K562 (cell line): ENCODE results near the gene CIAO2A. TPM values are rescaled to one million over a fixed set of nuclear protein-coding genes. Genes with fewer than 3 reads are reported as not detected.

Experiments used
- ATAC-seq: fragments of 200-7000 bp; cut with Tn5 transposase; 3 replicates; pipeline ENCODE4 v1.9.1; 2020; ENCODE audit warnings: moderate library complexity
- BruUV-seq: library from RNA; stranded (reverse); fragments of 400-500 nt; replicated peaks from 2 replicates; lab custom pipeline; 2021; lab: Mats Ljungman, UMichigan
- CTCF ChIA-PET: fragments of 300-600 bp; formaldehyde crosslinking; extraction: SDS; loops from one replicate; lab custom pipeline; 2021; ENCODE audit warnings: low intra/inter-chr PET ratio; lab: Yijun Ruan, JAX
- POLR2A ChIA-PET: fragments of 300-600, 350-650 bp; sonication (Branson Sonifier 250); formaldehyde crosslinking; extraction: SDS; loops from one replicate; lab custom pipeline; 2021; ENCODE audit warnings: antibody characterized with exemption, inconsistent platforms; lab: Yijun Ruan, JAX
- DNase-seq, 4 experiments: peaks; one replicate each; pipeline versions ENCODE4 v3.0.0 to v3.0.0-alpha.2; 2011 to 2018; ENCODE audit warnings: low spot score in 3 of 4, mixed read lengths in 3 of 4; ENCODE audit errors: extremely low read depth in 1 of 4
- FAIRE-seq: peaks from 2 replicates; lab custom pipeline; 2011; peaks lifted over from hg19 to GRCh38; lab: Jason Lieb, UNC
- H2AFZ ChIP-seq: 2 replicates; pipeline ENCODE4 v1.6.0; 2011; ENCODE audit warnings: low read depth, low read length, control low read depth, inconsistent platforms
- H3K27ac ChIP-seq: fragments of 200-600 bp; 3 replicates; pipeline ENCODE4 v1.8.0; 2011; ENCODE audit warnings: low read depth, mild to moderate bottlenecking, control low read depth, inconsistent platforms, low read length, moderate library complexity, mixed read lengths; ENCODE audit errors: extremely low read depth
- H3K27me3 ChIP-seq, 2 experiments: fragments of 300-600 bp in 1 of 2; 2 replicates in 1 of 2; 3 replicates in 1 of 2; pipeline versions ENCODE4 v1.6.0 to v1.8.0; 2011; ENCODE audit warnings: inconsistent platforms in 2 of 2, low read length in 2 of 2, mild to moderate bottlenecking in 1 of 2, mixed read lengths in 1 of 2, moderate library complexity in 1 of 2; ENCODE audit not compliant: control insufficient read depth in 2 of 2, insufficient read depth in 2 of 2
- H3K36me3 ChIP-seq: fragments of 300-600 bp; 3 replicates; pipeline ENCODE4 v1.8.0; 2011; ENCODE audit warnings: mild to moderate bottlenecking, low read length, inconsistent platforms; ENCODE audit not compliant: control insufficient read depth, insufficient read depth
- H3K4me1 ChIP-seq, 2 experiments: fragments of 200-600 bp in 1 of 2; replicated peaks in 1 of 2; 2 replicates in 1 of 2; 3 replicates in 1 of 2; pipeline versions ENCODE4 v1.5.1 to v1.8.0; 2011; ENCODE audit warnings: inconsistent platforms in 2 of 2, low read length in 2 of 2, mild to moderate bottlenecking in 1 of 2, mixed read lengths in 1 of 2, moderate library complexity in 1 of 2; ENCODE audit not compliant: control insufficient read depth in 2 of 2, insufficient read depth in 2 of 2
- H3K4me2 ChIP-seq: 2 replicates; pipeline ENCODE4 v1.6.1; 2011; ENCODE audit warnings: low read length, control low read depth, inconsistent platforms, mixed read lengths; ENCODE audit not compliant: insufficient read depth
- H3K4me3 ChIP-seq: fragments of 200-600 bp; sonication (generic), shearing (Covaris generic); 2 replicates; pipeline ENCODE4 v1.5.1; 2016; ENCODE audit warnings: control low read depth, inconsistent platforms
- H3K79me2 ChIP-seq: fragments of 200-600 bp; 3 replicates; pipeline ENCODE4 v1.8.0; 2011; ENCODE audit warnings: low read length, inconsistent platforms; ENCODE audit not compliant: control insufficient read depth, insufficient read depth
- H3K9ac ChIP-seq, 2 experiments: 2 replicates each; pipeline versions ENCODE4 v1.6.0 to v1.6.1; 2011; ENCODE audit warnings: low read depth in 2 of 2, low read length in 2 of 2, control low read depth in 1 of 2, inconsistent platforms in 1 of 2, mild to moderate bottlenecking in 1 of 2, mixed read lengths in 1 of 2; ENCODE audit not compliant: insufficient read depth in 1 of 2
- H3K9me1 ChIP-seq: one replicate; pipeline ENCODE4 v1.6.0; 2011; ENCODE audit warnings: inconsistent platforms, mild to moderate bottlenecking, low read length, moderate library complexity; ENCODE audit not compliant: control insufficient read depth, insufficient read depth
- H3K9me3 ChIP-seq: replicated peaks from 2 replicates; pipeline ENCODE4 v1.5.1; 2011; ENCODE audit warnings: low read depth, low read length, inconsistent platforms; ENCODE audit not compliant: control insufficient read depth, insufficient read depth
- H4K20me1 ChIP-seq: replicated peaks from 2 replicates; pipeline ENCODE4 v1.6.1; 2011; ENCODE audit warnings: low read length, inconsistent platforms, mixed read lengths; ENCODE audit not compliant: control insufficient read depth, insufficient read depth
- CBX1 ChIP-seq: sonication (generic); IDR thresholded peaks from 2 replicates; pipeline ENCODE4 v1.6.1; 2016; ENCODE audit warnings: antibody characterized with exemption, low read depth, mild to moderate bottlenecking
- CEBPG ChIP-seq, 3 experiments: fragments of 200-800 bp in 1 of 3; sonication (Bioruptor generic) in 1 of 3; sonication (generic) in 1 of 3; formaldehyde crosslinking in 1 of 3; IDR thresholded peaks in 2 of 3; conservative IDR thresholded peaks in 1 of 3; 2 replicates each; pipeline versions ENCODE4 v1.6.1 to v1.8.0; 2016 to 2022; ENCODE audit warnings: missing compliant biosample characterization in 2 of 3, missing genetic modification characterization in 2 of 3, mild to moderate bottlenecking in 1 of 3, missing genetic modification reagents in 1 of 3
- ELK3 ChIP-seq: fragments of 450-650 bp; formaldehyde crosslinking; IDR thresholded peaks from 2 replicates; pipeline ENCODE4 v1.4.0; 2020; ENCODE audit warnings: mild to moderate bottlenecking
- EP400 ChIP-seq: fragments of 450-650 bp; IDR thresholded peaks from 2 replicates; pipeline ENCODE4 v1.6.1; 2017; ENCODE audit warnings: antibody characterized with exemption, mild to moderate bottlenecking, moderate library complexity
- HSF4 ChIP-seq: fragments of 250-450 bp; sonication (Bioruptor Pico); IDR thresholded peaks from 2 replicates; pipeline ENCODE4 v2.1.2; 2022; ENCODE audit warnings: mild to moderate bottlenecking, moderate library complexity, borderline replicate concordance
- JUND ChIP-seq, 2 experiments: IDR thresholded peaks; 2 replicates in 1 of 2; 3 replicates in 1 of 2; pipeline ENCODE4 v1.6.1; 2011; ENCODE audit warnings: borderline replicate concordance in 2 of 2, low read depth in 2 of 2, low read length in 2 of 2, improper control_type of control experiment in 1 of 2, missing biosample characterization in 1 of 2, missing genetic modification characterization in 1 of 2, missing genetic modification reagents in 1 of 2
- MLX ChIP-seq, 2 experiments: fragments of 450-650 bp in 1 of 2; sonication (generic) in 1 of 2; formaldehyde crosslinking; conservative IDR thresholded peaks; 2 replicates each; pipeline versions ENCODE4 v1.4.0 to v1.8.1; 2020 to 2022; ENCODE audit warnings: mild to moderate bottlenecking in 1 of 2, missing genetic modification reagents in 1 of 2
- MTA3 ChIP-seq: fragments of 450-650 bp; formaldehyde crosslinking; IDR thresholded peaks from 2 replicates; pipeline ENCODE4 v1.6.1; 2017; ENCODE audit warnings: mild to moderate bottlenecking, borderline replicate concordance
- RBM15 ChIP-seq: fragments of 200-400 bp; formaldehyde crosslinking; IDR thresholded peaks from 2 replicates; pipeline ENCODE4 v1.6.1; 2018; ENCODE audit warnings: mild to moderate bottlenecking, low read length, moderate library complexity; ENCODE audit not compliant: insufficient read depth
- SRSF7 ChIP-seq: fragments of 200-400 bp; formaldehyde crosslinking; optimal IDR thresholded peaks from 2 replicates; pipeline ENCODE3; 2017; ENCODE audit warnings: mild to moderate bottlenecking, low read depth, low read length
- WHSC1 ChIP-seq: IDR thresholded peaks from one replicate; pipeline ENCODE4 v1.6.1; 2012; ENCODE audit warnings: low read length, control low read depth, inconsistent platforms
- ZNF668 ChIP-seq: fragments of 250-450 bp; sonication (Bioruptor Pico); IDR thresholded peaks from 2 replicates; pipeline ENCODE4 v1.8.0; 2022; ENCODE audit warnings: mild to moderate bottlenecking, inconsistent platforms
- ZNF766 ChIP-seq: fragments of 200-800 bp; sonication (Bioruptor generic); conservative IDR thresholded peaks from 2 replicates; pipeline ENCODE4 v1.6.1; 2016; ENCODE audit warnings: missing genetic modification characterization, missing compliant biosample characterization
- WGBS: fragments of 100-300 bp; shearing (Covaris generic); methylation state at CpG from one replicate; pipeline ENCODE4 v1.1.6; 2016; ENCODE audit warnings: low coverage, mixed read lengths; ENCODE audit not compliant: insufficient coverage; ENCODE audit errors: missing lambda C conversion rate; 5-methylcytosine and 5-hydroxymethylcytosine counted together
- in situ Hi-C: fragments of 300-500 bp; cut with MboI; formaldehyde crosslinking; loops from 4 replicates; pipeline ENCODE4 v1.15.0; 2018; ENCODE audit warnings: inconsistent platforms, mixed read lengths
- intact Hi-C: fragments of 100-400 bp; cut with micrococcal nuclease; formaldehyde crosslinking; loops from 2 replicates; pipeline ENCODE4 v1.14.2; 2022
- polyA plus RNA-seq, 8 experiments: library from polyadenylated mRNA; depleted of rRNA in 4 of 8; stranded (reverse) in 5 of 8; unstranded in 3 of 8; fragments of >200 nt; fragmentation: Nextera tagmentation in 2 of 8; fragmentation: Illumina TruSeq in 1 of 8; extraction: Ambion mirVana in 2 of 8; extraction: Trizol in 1 of 8; gene quantifications; 2 replicates each; pipeline versions ENCODE4 v1.2.1 to v1.2.3, GENCODE V29; 2011 to 2014; ENCODE audit warnings: inconsistent platforms in 1 of 8, missing spikeins in 1 of 8
- total RNA-seq, 7 experiments: library from RNA; depleted of rRNA in 6 of 7; stranded (reverse); fragments of >200 nt in 6 of 7; fragmentation: Illumina TruSeq in 2 of 7; extraction: Trizol in 2 of 7; gene quantifications; 2 replicates each; pipeline versions ENCODE4 v1.2.1 to v1.2.3, GENCODE V29; 2011 to 2021; ENCODE audit warnings: low replicate concordance in 1 of 7
- TF ChIP-seq, protein P1 (sequence below): fragments of 250-450 bp; sonication (Bioruptor Pico); IDR thresholded peaks from 2 replicates; pipeline ENCODE4 v1.4.0; 2020; ENCODE audit warnings: mild to moderate bottlenecking, moderate library complexity

The CIAO2A gene
- total and polyA plus RNA-seq, 9 of the 15 experiments (the other 6 are each of a cell fraction or from before 2014, with no cell fraction given), result 161 to 429 (median 313) TPM

- H4K20me1 ChIP-seq, result no peaks in the 10 kb centered on the region
- peak; percentile 89 for ATAC-seq
- in situ Hi-C loops, result no loop called here
- no peak for TF ChIP-seq HSF4 (CRISPR knock-in tag)
- TF ChIP-seq CEBPG (CRISPR knock-in tag; IDR thresholded peaks at IDR 0.05), result peak; percentile 90
- TF ChIP-seq CEBPG (tag; conservative IDR thresholded peaks at IDR 0.05 in 1 of 2, IDR thresholded peaks at IDR 0.05 in 1 of 2), result peak; percentile 46 to 80; a peak in 3 of 4 replicates
- TF ChIP-seq, protein P1, sequence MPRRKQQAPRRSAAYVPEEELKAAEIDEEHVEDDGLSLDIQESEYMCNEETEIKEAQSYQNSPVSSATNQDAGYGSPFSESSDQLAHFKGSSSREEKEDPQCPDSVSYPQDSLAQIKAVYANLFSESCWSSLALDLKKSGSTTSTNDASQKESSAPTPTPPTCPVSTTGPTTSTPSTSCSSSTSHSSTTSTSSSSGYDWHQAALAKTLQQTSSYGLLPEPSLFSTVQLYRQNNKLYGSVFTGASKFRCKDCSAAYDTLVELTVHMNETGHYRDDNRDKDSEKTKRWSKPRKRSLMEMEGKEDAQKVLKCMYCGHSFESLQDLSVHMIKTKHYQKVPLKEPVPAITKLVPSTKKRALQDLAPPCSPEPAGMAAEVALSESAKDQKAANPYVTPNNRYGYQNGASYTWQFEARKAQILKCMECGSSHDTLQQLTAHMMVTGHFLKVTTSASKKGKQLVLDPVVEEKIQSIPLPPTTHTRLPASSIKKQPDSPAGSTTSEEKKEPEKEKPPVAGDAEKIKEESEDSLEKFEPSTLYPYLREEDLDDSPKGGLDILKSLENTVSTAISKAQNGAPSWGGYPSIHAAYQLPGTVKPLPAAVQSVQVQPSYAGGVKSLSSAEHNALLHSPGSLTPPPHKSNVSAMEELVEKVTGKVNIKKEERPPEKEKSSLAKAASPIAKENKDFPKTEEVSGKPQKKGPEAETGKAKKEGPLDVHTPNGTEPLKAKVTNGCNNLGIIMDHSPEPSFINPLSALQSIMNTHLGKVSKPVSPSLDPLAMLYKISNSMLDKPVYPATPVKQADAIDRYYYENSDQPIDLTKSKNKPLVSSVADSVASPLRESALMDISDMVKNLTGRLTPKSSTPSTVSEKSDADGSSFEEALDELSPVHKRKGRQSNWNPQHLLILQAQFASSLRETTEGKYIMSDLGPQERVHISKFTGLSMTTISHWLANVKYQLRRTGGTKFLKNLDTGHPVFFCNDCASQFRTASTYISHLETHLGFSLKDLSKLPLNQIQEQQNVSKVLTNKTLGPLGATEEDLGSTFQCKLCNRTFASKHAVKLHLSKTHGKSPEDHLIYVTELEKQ, result no peak
- no peak for TF ChIP-seq CBX1
- peak; percentile 99 for TF ChIP-seq ZNF766 (CRISPR knock-in tag)
- TF ChIP-seq EP400, result 0 out of 2 replicates have a peak, but pooled peaks have one; percentile 19
- 0 out of 2 replicates have a peak, but pooled peaks have one; percentile 7 for TF ChIP-seq JUND (IDR thresholded peaks at IDR 0.05; ENCODE audit: borderline replicate concordance, low read depth, low read length)
- 0 out of 3 replicates have a peak, but pooled peaks have one; percentile 15 for TF ChIP-seq JUND (tag; IDR thresholded peaks at IDR 0.05; ENCODE audit: borderline replicate concordance, low read depth, low read length)
- TF ChIP-seq ZNF668, result 0 out of 2 replicates have a peak, but pooled peaks have one; percentile 12
- TF ChIP-seq MLX (CRISPR knock-in tag; conservative IDR thresholded peaks at IDR 0.05), result no peak
- no peak for TF ChIP-seq MTA3
- TF ChIP-seq SRSF7, result no peak
- no peak for TF ChIP-seq ELK3
- TF ChIP-seq RBM15, result no peak
- no peak for TF ChIP-seq WHSC1
Observed at GRCh38 chr15:64024172-64025050, 69.2 kb downstream of the CIAO2A start.

More at GRCh38 chr15:64024172-64025050, 69.2 kb downstream of the CIAO2A start:
- H3K79me2 ChIP-seq, result no peaks in the 10 kb centered on the region
- BruUV-seq, result no TSS peak
- H2AFZ ChIP-seq, result peak overlapping the region; percentile 29; the same call in 1 of the 2 replicates
- peaks cover 3 to 9% of the 10 kb centered on the region in 2 experiments; a peak in 4 of 5 replicates for H3K4me1 ChIP-seq
- peak overlapping the region; percentile 21 to 22; a peak in 1 of 4 replicates for H3K9ac ChIP-seq
- no peak overlapping the region for H3K4me2 ChIP-seq
- no peaks in the 10 kb centered on the region; the same call in 2 of the 3 replicates for H3K36me3 ChIP-seq
- no peak overlapping the region for H3K4me3 ChIP-seq
- FAIRE-seq (no peak), DNase-seq (no peak)
- H3K27me3 ChIP-seq, result no peaks in the 10 kb centered on the region
- no peaks in the 10 kb centered on the region for H3K9me3 ChIP-seq
- no peak overlapping the region for H3K27ac ChIP-seq
- intact Hi-C loops, result no loop called here
- no peaks in the 10 kb centered on the region for H3K9me1 ChIP-seq
- POLR2A ChIA-PET, result interaction anchor here (0.7 to 1.3 kb wide), 4 partner anchors 8 to 746 kb away, joined by 3 read pairs; no protein-coding TSS in a partner anchor
- CTCF ChIA-PET, result no interaction called here
- 35% methylated on average over 5 of the region's 5 CpGs for whole genome bisulfite sequencing
